Fibroblast of lung (primary cell): ENCODE data around the gene MYL10. TPM values are rescaled to one million over a fixed set of nuclear protein-coding genes. Genes with fewer than 3 reads are reported as not detected.

ENCODE experiments used
- DNase-seq, 2 donors: peaks; one replicate each; pipeline versions ENCODE4 v3.0.0 to v3.0.0-alpha.2; 2010; ENCODE audit warnings: low read depth in 2 of 2
- H2AFZ ChIP-seq: 2 replicates; pipeline ENCODE4 v1.5.1; 2012; ENCODE audit warnings: low read length, control low read depth, inconsistent platforms
- H3K27ac ChIP-seq: 2 replicates; pipeline ENCODE4 v1.5.1; 2011; ENCODE audit warnings: low read length, control low read depth; ENCODE audit not compliant: insufficient read depth
- H3K27me3 ChIP-seq: 2 replicates; pipeline ENCODE4 v1.5.1; 2011; ENCODE audit warnings: mild to moderate bottlenecking, low read length; ENCODE audit not compliant: control insufficient read depth, insufficient read depth
- H3K36me3 ChIP-seq: 2 replicates; pipeline ENCODE4 v1.5.1; 2011; ENCODE audit warnings: low read length; ENCODE audit not compliant: control insufficient read depth, insufficient read depth
- H3K4me1 ChIP-seq: 2 replicates; pipeline ENCODE4 v1.5.1; 2011; ENCODE audit warnings: low read length; ENCODE audit not compliant: control insufficient read depth, insufficient read depth; ENCODE audit errors: extremely low read depth
- H3K4me2 ChIP-seq: 2 replicates; pipeline ENCODE4 v1.5.1; 2011; ENCODE audit warnings: low read length, control low read depth; ENCODE audit not compliant: insufficient read depth; ENCODE audit errors: extremely low read depth
- H3K4me3 ChIP-seq, 4 experiments: fragments of 200-600 bp in 1 of 4; sonication (generic) in 1 of 4; replicated peaks in 1 of 4; 2 replicates each; pipeline ENCODE4 v1.5.1; 2011 to 2016; ENCODE audit warnings: low read length in 4 of 4, low read depth in 3 of 4, mild to moderate bottlenecking in 3 of 4, control low read depth in 2 of 4, inconsistent platforms in 1 of 4, mixed read lengths in 1 of 4; ENCODE audit not compliant: insufficient read depth in 1 of 4; ENCODE audit errors: control extremely low read depth in 1 of 4
- H3K79me2 ChIP-seq: 2 replicates; pipeline ENCODE4 v1.5.1; 2012; ENCODE audit warnings: mild to moderate bottlenecking, low read length, inconsistent platforms; ENCODE audit not compliant: control insufficient read depth, insufficient read depth
- H3K9ac ChIP-seq: 2 replicates; pipeline ENCODE4 v1.5.1; 2011; ENCODE audit warnings: mild to moderate bottlenecking, low read length, control low read depth; ENCODE audit not compliant: insufficient read depth
- H3K9me3 ChIP-seq: 2 replicates; pipeline ENCODE4 v1.5.1; 2012; ENCODE audit warnings: low read depth, low read length; ENCODE audit not compliant: control insufficient read depth, insufficient read depth
- H4K20me1 ChIP-seq: 2 replicates; pipeline ENCODE4 v1.5.1; 2011; ENCODE audit warnings: low read length; ENCODE audit not compliant: control insufficient read depth, insufficient read depth; ENCODE audit errors: extremely low read depth
- EZH2 ChIP-seq: IDR thresholded peaks from 2 replicates; pipeline ENCODE4 v1.5.1; 2012; ENCODE audit warnings: low read length, control low read depth, mild to moderate bottlenecking; ENCODE audit errors: missing control alignments
- polyA plus RNA-seq, 2 donors: library from polyadenylated mRNA; depleted of rRNA in 1 of 2; stranded (reverse) in 1 of 2; unstranded in 1 of 2; fragments of >200 nt; gene quantifications; 2 replicates each; pipeline ENCODE4 v1.2.1, GENCODE V29; 2011 to 2012; ENCODE audit warnings: missing spikeins in 1 of 2
- total RNA-seq: library from RNA; depleted of rRNA; stranded (reverse); fragments of >200 nt; gene quantifications from 2 replicates; pipeline ENCODE4 v1.2.1, GENCODE V29; 2014
- TF ChIP-seq, protein P1 (sequence below), 2 donors: IDR thresholded peaks in 1 of 2; conservative IDR thresholded peaks in 1 of 2; 1 replicate in 1 of 2; 2 replicates in 1 of 2; pipeline ENCODE4 v1.5.1; 2011 to 2012; ENCODE audit warnings: low read length in 2 of 2, control low read depth in 1 of 2, inconsistent platforms in 1 of 2, low read depth in 1 of 2, mild to moderate bottlenecking in 1 of 2

The MYL10 gene
- total and polyA plus RNA-seq, 2 donors (not counting 1 experiment from before 2014, with no cell fraction given): not detected

- Histone ChIP-seq H3K4me3 (no peak overlapping the region), H3K27me3 (peaks cover 4% of the 10 kb centered on the region), H3K79me2 (no peaks in the 10 kb centered on the region), H3K27ac (no peak overlapping the region), H4K20me1 (no peaks in the 10 kb centered on the region), H2AFZ (no peak overlapping the region), H3K36me3 (no peaks in the 10 kb centered on the region), H3K9me3 (no peaks in the 10 kb centered on the region), H3K4me2 (no peak overlapping the region), H3K9ac (no peak overlapping the region), H3K4me1 (no peaks in the 10 kb centered on the region)
- no peak for TF ChIP-seq EZH2
- TF ChIP-seq, protein P1, sequence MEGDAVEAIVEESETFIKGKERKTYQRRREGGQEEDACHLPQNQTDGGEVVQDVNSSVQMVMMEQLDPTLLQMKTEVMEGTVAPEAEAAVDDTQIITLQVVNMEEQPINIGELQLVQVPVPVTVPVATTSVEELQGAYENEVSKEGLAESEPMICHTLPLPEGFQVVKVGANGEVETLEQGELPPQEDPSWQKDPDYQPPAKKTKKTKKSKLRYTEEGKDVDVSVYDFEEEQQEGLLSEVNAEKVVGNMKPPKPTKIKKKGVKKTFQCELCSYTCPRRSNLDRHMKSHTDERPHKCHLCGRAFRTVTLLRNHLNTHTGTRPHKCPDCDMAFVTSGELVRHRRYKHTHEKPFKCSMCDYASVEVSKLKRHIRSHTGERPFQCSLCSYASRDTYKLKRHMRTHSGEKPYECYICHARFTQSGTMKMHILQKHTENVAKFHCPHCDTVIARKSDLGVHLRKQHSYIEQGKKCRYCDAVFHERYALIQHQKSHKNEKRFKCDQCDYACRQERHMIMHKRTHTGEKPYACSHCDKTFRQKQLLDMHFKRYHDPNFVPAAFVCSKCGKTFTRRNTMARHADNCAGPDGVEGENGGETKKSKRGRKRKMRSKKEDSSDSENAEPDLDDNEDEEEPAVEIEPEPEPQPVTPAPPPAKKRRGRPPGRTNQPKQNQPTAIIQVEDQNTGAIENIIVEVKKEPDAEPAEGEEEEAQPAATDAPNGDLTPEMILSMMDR (conservative IDR thresholded peaks at IDR 0.05 in 1 of 2, IDR thresholded peaks at IDR 0.05 in 1 of 2; ENCODE audit: low read depth in 1 of 2, low read length in 2 of 2): no peak
- no peak for DNase-seq
Measured at GRCh38 chr7:101663747-101664146, 34.7 kb upstream of the MYL10 start.

- no peaks in the 10 kb centered on the region for H3K27me3 ChIP-seq
- no peaks in the 10 kb centered on the region for H3K79me2 ChIP-seq
- no peak for DNase-seq
- no peaks in the 10 kb centered on the region for H3K9me3 ChIP-seq
- TF ChIP-seq EZH2: no peak
- TF ChIP-seq, protein P1 (conservative IDR thresholded peaks at IDR 0.05 in 1 of 2, IDR thresholded peaks at IDR 0.05 in 1 of 2; ENCODE audit: low read depth in 1 of 2, low read length in 2 of 2): no peak
- H3K27ac ChIP-seq: no peak overlapping the region
- no peaks in the 10 kb centered on the region for H4K20me1 ChIP-seq
- H3K4me2 ChIP-seq: no peak overlapping the region
- H3K36me3 ChIP-seq: no peaks in the 10 kb centered on the region
- H3K9ac ChIP-seq: no peak overlapping the region
- no peak overlapping the region for H3K4me3 ChIP-seq
- no peak overlapping the region for H2AFZ ChIP-seq
- H3K4me1 ChIP-seq: no peaks in the 10 kb centered on the region
Measured at GRCh38 chr7:101662447-101662998, 33.4 kb upstream of the MYL10 start.

DNA sequence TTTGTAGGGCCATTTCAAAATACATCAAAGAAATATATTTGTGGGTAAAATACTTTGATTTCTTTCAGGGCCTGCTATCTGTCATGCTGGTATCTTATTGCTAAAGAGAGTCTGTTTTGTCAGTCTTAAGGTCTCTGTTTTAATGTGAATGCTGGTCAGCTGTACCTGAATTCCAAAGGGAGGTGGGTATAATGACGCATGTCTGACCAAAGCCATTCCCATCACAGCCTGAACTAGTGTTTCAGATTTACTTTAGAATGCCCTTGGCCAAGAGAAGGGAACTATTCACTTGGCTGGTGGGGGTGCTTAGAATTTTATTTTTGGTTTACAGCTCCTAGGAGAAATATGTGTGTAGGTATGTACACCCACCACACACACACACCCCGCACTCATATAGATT, 30.6 kb upstream of the MYL10 start:
- H3K36me3 ChIP-seq: no peaks in the 10 kb centered on the region
- no peaks in the 10 kb centered on the region for H3K9me3 ChIP-seq
- H3K27me3 ChIP-seq: peaks cover 5% of the 10 kb centered on the region
- no peaks in the 10 kb centered on the region for H3K79me2 ChIP-seq
- no peak overlapping the region for H2AFZ ChIP-seq
- H3K4me1 ChIP-seq: no peaks in the 10 kb centered on the region
- no peak overlapping the region for H3K4me2 ChIP-seq
- no peak overlapping the region for H3K4me3 ChIP-seq
- H3K27ac ChIP-seq: no peak overlapping the region
- peak in 1 of 2 donors; percentile 33 for DNase-seq
- no peaks in the 10 kb centered on the region for H4K20me1 ChIP-seq
- no peak for TF ChIP-seq EZH2
- TF ChIP-seq, protein P1 (conservative IDR thresholded peaks at IDR 0.05 in 1 of 2, IDR thresholded peaks at IDR 0.05 in 1 of 2; ENCODE audit: low read depth in 1 of 2, low read length in 2 of 2): no peak
- H3K9ac ChIP-seq: no peak overlapping the region
